ENCODE data around the gene SLC22A3.
"Not testable (repeated sequence)": the region's sequence is repeated elsewhere in the genome, so short reads cannot be mapped to it uniquely, and the experiment has no call there.

SLC22A3 gene

GRCh38 chr6:160374836-160375560 is 26.8 kb downstream of the SLC22A3 start:
- no peak for TF ChIP-seq ZNF274 (IDR thresholded peaks at IDR 0.05; ENCODE audit: low read depth, low read length)
- no peak overlapping the region for H3K4me3 ChIP-seq (ENCODE audit: low read length)

DNA sequence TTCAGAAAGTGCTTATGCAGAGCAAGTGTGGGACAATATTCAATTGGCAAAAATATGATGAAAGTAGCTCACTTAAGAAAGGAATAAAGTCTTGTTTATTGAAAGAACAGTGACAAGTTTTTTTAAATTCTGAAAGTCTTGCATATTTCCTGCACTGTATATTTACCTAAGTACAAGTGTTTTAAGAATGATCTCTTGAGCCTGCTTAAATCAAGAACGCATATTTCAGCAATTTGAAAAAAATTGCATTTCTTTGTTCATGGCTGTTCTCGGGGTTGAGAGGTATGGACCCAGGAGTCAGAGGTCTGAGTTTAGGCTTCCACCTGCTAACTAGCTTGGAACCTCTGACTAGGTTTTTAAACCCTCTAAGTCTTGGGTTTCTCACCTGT is 27.4 kb downstream of the SLC22A3 start:
- H3K4me3 ChIP-seq (ENCODE audit: low read length), result no peak overlapping the region
- TF ChIP-seq ZNF274 (IDR thresholded peaks at IDR 0.05; ENCODE audit: low read depth, low read length), result no peak

- no peak overlapping the region for H3K4me3 ChIP-seq (ENCODE audit: low read length)
- no peak for TF ChIP-seq ZNF274 (IDR thresholded peaks at IDR 0.05; ENCODE audit: low read depth, low read length)
Measured at GRCh38 chr6:160376445-160376844, 28.3 kb downstream of the SLC22A3 start.

DNA sequence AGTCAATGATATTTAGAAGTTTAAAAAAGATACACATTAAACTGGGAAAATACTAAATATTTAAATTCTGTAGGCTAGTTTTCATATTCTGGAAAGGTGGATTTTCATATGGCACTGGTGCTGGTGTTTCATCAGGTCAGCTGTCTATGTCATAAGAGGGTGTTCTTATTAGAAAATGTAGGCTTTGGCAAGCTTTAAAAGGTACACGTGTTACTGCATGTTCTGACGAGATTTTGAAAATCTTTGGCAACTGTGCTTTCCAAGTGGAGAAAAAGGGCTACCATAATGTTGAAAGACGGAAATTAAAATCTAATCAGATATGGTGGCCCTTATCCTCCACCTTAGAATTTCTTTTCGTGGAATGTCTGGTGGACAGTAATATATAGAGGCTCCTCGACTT is 30.0 kb downstream of the SLC22A3 start:
- H3K4me3 ChIP-seq (ENCODE audit: low read length), result no peak overlapping the region
- TF ChIP-seq ZNF274 (IDR thresholded peaks at IDR 0.05; ENCODE audit: low read depth, low read length), result no peak

- H3K4me3 ChIP-seq (ENCODE audit: low read length), result no peak overlapping the region
- no peak for TF ChIP-seq ZNF274 (IDR thresholded peaks at IDR 0.05; ENCODE audit: low read depth, low read length)
Measured at GRCh38 chr6:160378882-160379281, 30.7 kb downstream of the SLC22A3 start.

DNA sequence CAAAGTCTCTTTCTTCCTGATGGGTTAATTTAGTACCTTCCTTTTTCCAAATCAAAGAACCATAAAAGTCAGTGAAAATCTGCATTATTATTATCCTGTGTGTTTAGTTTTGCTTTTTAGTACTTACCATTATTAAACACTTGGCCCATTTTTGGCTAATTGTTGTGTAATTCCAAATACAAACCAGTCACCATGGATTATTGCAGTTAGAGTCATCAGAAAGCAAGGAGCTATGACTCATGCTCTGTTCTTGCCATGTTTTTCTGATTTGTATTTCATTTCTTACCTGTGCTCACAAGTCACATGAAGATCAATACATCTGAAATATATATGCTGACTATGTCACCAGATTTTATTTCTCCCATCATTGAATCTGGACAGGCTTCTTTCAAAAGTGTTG is 31.3 kb downstream of the SLC22A3 start:
- no peak overlapping the region for H3K4me3 ChIP-seq (ENCODE audit: low read length)
- no peak for TF ChIP-seq ZNF274 (IDR thresholded peaks at IDR 0.05; ENCODE audit: low read depth, low read length)

DNA sequence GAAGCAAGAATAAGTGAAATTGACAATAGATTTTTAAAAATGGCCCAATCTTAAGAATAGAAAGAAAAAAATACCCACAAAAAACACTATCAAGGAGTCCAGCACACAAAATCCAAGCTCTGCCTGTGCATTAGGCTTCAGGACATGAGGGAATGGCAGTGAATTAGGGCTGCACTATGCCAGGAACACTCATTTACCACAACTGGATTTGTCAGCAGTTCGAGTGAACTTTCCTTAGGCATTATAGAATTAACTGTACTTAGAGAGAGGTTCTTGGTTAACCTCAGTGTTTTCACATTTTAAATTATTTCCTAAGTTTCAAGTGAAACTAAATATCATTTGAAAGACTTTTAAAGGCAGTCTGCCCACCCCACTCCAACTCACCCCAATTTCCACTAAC is 34.8 kb downstream of the SLC22A3 start:
- H3K4me3 ChIP-seq (ENCODE audit: low read length), result no peak overlapping the region
- no peak for TF ChIP-seq ZNF274 (IDR thresholded peaks at IDR 0.05; ENCODE audit: low read depth, low read length)

DNA sequence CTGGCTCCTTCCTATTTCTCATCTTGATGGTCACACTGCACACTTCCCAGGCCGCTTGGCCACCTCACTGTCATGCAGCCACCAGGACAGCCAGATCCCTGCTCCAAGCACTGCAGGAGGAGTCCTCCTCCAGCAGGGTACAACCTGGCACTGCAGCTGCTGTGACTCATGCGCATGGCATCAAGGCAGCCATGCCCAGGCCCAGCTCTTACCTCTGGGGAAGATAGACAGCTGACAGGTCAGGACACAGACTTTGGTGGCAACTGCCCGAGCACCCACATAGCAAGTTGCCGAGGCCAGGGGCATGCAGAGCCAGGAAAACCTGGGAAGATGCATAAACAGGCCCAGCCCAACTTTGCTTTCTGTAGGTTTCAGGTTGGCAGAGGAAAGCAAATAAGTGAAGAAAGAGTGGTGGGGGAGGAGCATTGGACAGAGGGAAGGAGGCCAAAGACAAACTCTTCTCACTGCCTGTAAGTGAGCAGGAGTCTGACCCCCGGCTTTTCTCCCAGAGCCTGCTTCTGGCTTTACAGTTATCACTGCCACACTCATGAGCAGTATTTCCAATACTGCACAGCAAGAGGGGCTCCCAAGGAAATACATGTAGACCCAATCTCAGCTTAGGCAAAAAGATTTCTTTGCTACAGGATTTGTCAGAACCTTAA is 38.8 kb downstream of the SLC22A3 start:
- no peak for TF ChIP-seq ZNF274 (IDR thresholded peaks at IDR 0.05; ENCODE audit: low read depth, low read length)
- no peak overlapping the region for H3K4me3 ChIP-seq (ENCODE audit: low read length)

GRCh38 chr6:160387916-160388643 is 39.9 kb downstream of the SLC22A3 start:
- H3K4me3 ChIP-seq (ENCODE audit: low read length), result no peak overlapping the region
- TF ChIP-seq ZNF274 (IDR thresholded peaks at IDR 0.05; ENCODE audit: low read depth, low read length), result no peak

DNA sequence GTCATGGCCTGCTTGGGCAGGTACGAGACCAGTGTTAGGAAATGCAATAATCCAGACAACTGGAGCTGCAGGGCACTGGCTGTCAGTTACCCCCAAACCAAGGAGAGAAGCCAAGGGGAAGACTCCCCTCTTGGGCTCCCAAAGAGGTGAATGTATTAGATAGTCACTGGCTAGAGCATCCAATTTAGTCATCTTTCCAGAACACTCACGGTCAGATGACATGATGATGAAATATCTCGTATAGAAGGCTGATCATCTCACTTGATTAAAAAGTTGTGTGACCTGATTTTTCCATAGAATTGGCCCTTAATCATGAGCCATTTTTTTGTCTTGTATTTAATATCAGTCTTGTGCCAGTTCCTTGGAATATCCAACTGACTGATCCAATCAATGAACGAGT is 40.7 kb downstream of the SLC22A3 start:
- H3K4me3 ChIP-seq (ENCODE audit: low read length), result no peak overlapping the region
- TF ChIP-seq ZNF274 (IDR thresholded peaks at IDR 0.05; ENCODE audit: low read depth, low read length), result no peak

DNA sequence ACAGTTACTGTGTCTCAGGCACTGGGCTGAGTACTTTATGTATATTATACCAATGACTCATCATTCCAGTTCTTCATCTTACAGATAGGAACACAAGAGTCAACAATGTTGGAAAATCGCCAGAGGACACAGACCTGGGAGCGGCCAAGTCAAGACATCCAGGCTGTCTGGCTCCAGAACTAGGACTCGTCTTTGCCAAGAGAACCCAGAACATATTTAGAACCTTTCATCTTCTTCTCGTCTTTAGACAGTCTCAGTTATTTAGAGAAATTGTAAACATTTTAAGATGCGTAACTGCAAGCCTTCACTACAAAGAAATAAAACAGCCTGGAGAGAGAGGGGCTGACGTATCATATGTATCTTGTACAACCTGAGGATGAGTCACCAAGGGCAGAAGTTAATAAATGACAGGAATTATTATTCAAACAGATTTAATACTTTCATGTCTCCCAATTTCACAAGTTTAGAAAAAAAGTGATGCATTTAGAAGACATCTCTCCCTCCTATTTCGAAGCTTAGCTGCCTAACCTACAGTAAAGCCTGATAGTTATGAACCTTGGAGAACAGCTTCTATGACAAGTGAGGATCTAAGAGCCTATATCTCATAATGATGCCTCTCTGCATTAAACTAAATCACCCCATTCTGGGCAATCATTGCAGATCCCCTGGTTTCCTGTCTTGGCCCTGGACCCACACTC is 43.4 kb downstream of the SLC22A3 start:
- TF ChIP-seq ZNF274 (IDR thresholded peaks at IDR 0.05; ENCODE audit: low read depth, low read length), result no peak
- no peak overlapping the region for H3K4me3 ChIP-seq (ENCODE audit: low read length)

DNA sequence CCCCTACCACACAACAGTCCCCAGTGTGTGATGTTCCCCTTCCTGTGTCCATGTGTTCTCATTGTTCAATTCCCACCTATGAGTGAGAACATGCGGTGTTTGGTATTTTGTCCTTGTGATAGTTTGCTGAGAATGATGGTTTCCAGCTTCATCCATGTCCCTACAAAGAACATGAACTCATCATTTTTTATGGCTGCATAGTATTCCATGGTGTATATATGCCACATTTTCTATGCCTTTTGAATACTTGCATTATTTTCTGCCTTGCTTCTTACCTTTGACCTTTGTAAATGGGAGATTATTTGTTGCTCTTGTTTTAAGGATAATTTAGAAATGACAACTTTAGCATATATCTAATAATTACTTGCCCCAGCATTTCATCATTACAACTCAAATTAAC is 45.3 kb downstream of the SLC22A3 start:
- not testable (repeated sequence) for H3K4me3 ChIP-seq (ENCODE audit: low read length)

DNA sequence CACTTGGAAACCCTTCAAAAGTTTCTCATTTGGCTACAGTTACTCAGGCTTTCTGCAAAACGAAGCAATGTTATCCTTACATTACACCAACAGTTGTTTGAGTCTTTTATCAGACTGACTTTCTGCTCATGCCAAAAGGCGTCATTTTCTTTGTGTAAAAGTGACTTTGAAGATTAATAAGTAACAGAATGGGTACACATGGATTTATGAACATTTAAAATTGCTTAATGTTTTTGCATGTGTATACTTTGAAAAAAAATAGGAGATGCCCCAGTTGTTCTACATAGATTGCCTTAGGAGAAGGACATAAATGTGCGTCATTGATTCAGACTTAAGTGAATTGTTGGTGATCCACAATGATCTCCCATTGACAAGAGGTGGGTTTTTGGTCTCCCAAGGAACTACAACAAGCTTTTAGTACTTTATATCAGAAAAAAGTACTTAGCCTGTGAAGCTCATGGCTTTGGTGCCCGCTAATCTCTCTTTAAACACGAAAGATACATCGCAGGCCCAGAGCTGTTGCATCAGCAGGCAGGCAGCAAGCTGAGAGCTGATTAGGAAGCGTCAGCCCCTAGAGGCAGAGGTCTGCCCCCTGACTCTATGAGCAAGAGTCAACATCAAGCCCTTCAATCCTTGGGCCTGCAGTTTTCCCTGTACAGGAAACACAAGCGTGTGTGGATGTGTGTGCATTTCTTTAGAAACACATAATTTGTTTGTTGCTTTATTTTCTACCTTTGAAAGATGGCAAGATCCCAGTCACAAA is 45.9 kb downstream of the SLC22A3 start:
- TF ChIP-seq ZNF274 (IDR thresholded peaks at IDR 0.05; ENCODE audit: low read depth, low read length), result no peak

DNA sequence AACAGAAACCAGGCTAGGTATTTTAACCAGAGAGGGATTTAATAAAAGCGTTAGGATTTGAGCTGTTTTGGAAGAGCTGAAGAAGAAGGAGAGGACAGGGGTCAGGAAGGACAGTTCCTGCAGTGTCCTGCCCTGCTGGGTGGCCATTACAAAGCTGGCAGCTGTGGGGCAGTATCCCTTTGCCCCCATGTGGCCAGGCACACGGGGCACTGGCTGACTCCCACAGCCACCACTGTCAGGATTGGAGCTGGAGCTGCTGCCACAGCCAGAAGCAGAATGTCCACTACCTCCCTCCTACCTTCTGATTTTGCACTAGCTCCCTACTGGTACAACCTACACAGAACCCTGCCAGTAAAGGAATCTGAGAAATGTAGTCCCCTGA is 46.5 kb downstream of the SLC22A3 start:
- H3K4me3 ChIP-seq (ENCODE audit: low read length), result no peak overlapping the region
- TF ChIP-seq ZNF274 (IDR thresholded peaks at IDR 0.05; ENCODE audit: low read depth, low read length), result no peak

More for the DNA sequence above, 45.9 kb downstream of the SLC22A3 start:
- H3K4me3 ChIP-seq (ENCODE audit: low read length), result no peak overlapping the region

Measured in GM08714 (cell line).